Activated B cell treated with CpG ODN at 0.5 μM for 24 hours (primary cell): ENCODE results near the gene BRIP1. TPM values are rescaled to one million over a fixed set of nuclear protein-coding genes. Genes with fewer than 3 reads are reported as not detected.

Experiments used
- ATAC-seq: fragments of 200-7000 bp; cut with Tn5 transposase; one replicate; pipeline ENCODE4 v1.10.0; 2021; ENCODE audit warnings: low read depth, mild to moderate bottlenecking, moderate library complexity
- CTCF ChIA-PET: fragments of 350-600 bp; sonication (Branson Sonifier 250); formaldehyde crosslinking; loops from one replicate; lab custom pipeline; 2021; ENCODE audit warnings: antibody characterized with exemption; lab: Charles Lee
- POLR2A ChIA-PET: fragments of 350-600 bp; sonication (Branson Sonifier 250); formaldehyde crosslinking; loops from one replicate; lab custom pipeline; 2021; ENCODE audit warnings: antibody characterized with exemption; lab: Charles Lee
- DNase-seq: peaks from one replicate; pipeline ENCODE4 v3.0.0; 2022
- H3K27ac Mint-ChIP-seq: one replicate; pipeline ENCODE4 v1.8.0; 2020; ENCODE audit warnings: mixed read lengths
- H3K27me3 Mint-ChIP-seq: one replicate; pipeline ENCODE4 v1.8.0; 2021; ENCODE audit warnings: mixed read lengths
- H3K36me3 Mint-ChIP-seq: one replicate; pipeline ENCODE4 v1.8.0; 2021; ENCODE audit warnings: low read depth, mixed read lengths
- H3K4me1 Mint-ChIP-seq: one replicate; pipeline ENCODE4 v1.8.0; 2021; ENCODE audit warnings: mixed read lengths
- H3K4me3 Mint-ChIP-seq: one replicate; pipeline ENCODE4 v1.8.0; 2020; ENCODE audit warnings: mild to moderate bottlenecking, mixed read lengths
- H3K9me3 Mint-ChIP-seq: one replicate; pipeline ENCODE4 v1.8.0; 2020; ENCODE audit warnings: mixed read lengths
- CTCF ChIP-seq: fragments of 200-600 bp; IDR thresholded peaks from one replicate; pipeline ENCODE4 v1.8.0; 2022; ENCODE audit warnings: antibody characterized with exemption, mild to moderate bottlenecking
- intact Hi-C: fragments of 100-400 bp; cut with micrococcal nuclease; formaldehyde crosslinking; loops from one replicate; pipeline ENCODE4 v1.15.1; 2024
- total RNA-seq: library from RNA; stranded (reverse); gene quantifications from 2 replicates; pipeline ENCODE4 v1.2.3, GENCODE V29; 2022

The BRIP1 gene
- total RNA-seq, 1 donor from 2014 or later: 2.5 TPM

DNA sequence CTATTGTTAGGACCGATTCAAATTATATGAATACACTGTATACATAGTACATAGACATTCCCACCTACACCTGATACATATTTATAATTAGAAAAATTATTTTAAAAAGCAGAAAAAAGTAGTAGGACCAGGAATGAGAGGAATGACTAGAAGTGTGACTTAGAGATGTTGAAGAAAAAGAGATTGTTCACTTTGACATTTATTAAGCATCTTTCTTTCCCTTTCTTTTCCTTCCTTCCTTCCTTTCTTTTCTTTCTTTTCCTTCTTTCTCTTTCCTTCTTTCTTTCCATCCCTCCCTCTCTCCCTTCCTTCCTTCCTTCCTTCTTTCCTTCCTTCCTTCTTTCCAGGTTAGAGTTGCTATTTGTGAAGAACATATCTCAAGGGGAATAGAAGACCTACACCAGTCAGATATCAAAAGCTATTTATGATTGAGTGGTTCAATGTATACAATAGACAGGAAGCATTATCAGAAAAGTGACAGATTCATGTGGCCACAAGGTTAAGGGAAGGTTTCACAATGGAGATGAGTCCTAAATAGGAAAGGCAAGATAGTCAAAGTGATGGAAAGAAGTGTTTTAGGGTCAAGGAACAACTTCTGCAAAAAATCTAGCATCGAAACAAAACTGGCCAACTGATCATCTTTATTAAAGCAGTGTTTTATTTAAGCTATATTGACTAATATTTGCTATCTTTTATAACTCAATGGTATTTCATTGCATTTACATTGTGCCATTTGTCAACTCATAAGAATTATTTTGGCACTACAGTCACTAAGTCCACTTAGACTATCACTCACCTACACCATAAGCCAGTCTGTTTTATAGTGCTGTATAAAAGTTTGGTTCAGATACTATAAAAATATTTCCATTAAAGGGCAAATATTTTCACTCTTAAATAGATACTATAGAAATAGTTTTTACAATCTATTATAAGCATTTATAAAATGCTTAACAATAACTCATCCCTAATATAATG lies 218.2 kb downstream of the BRIP1 start:
- no peak overlapping the region for H3K27ac Mint-ChIP-seq
- ATAC-seq (no peak), DNase-seq (no peak)
- H3K4me1 Mint-ChIP-seq: no peaks in the 10 kb centered on the region
- no peak overlapping the region for H3K4me3 Mint-ChIP-seq
- peaks cover 5% of the 10 kb centered on the region for H3K9me3 Mint-ChIP-seq
- TF ChIP-seq CTCF: no peak
- no peaks in the 10 kb centered on the region for H3K27me3 Mint-ChIP-seq
- ChIA-PET POLR2A (no interaction called here), CTCF (interaction anchor here (0.6 to 0.8 kb wide), 2 partner anchors 192 to 255 kb away, joined by 3 read pairs; no protein-coding TSS in a partner anchor)
- intact Hi-C loops: no loop called here
- no peaks in the 10 kb centered on the region for H3K36me3 Mint-ChIP-seq

GRCh38 chr17:61642768-61643167 lies 220.6 kb downstream of the BRIP1 start:
- POLR2A ChIA-PET: no interaction called here
- CTCF ChIA-PET: interaction anchor here (1.0 kb wide), 1 partner anchor 194 kb away, joined by 4 read pairs; no protein-coding TSS in a partner anchor
- Mint-ChIP-seq H3K4me1 (peaks cover 2% of the 10 kb centered on the region), H3K9me3 (no peaks in the 10 kb centered on the region), H3K4me3 (no peak overlapping the region), H3K27ac (no peak overlapping the region), H3K36me3 (no peaks in the 10 kb centered on the region), H3K27me3 (peaks cover 2% of the 10 kb centered on the region)
- ATAC-seq (no peak), DNase-seq (no peak)
- intact Hi-C loops: no loop called here
- TF ChIP-seq CTCF: no peak

DNA sequence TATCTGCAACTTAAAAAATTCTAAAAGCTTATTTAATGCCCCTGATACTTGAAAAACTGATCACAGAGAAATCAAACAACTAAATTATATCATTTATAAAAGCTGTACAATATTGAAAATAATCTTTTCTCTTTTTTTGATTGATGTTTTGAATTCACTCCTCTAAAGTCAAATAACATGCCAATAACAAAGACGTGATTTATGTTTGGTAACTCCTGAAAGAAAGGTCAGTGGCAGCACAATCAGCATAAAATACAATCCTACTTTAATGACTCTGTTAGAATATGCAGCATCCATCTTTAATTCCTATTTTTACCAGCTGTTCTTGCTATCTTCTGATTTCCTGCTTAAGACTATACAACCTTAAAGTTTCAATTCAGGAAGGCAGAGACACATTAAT lies 221.6 kb downstream of the BRIP1 start:
- peaks cover 4% of the 10 kb centered on the region for H3K4me1 Mint-ChIP-seq
- ATAC-seq: no peak
- CTCF ChIA-PET: interaction anchor here (1.0 kb wide), 1 partner anchor 195 kb away, joined by 3 read pairs; no protein-coding TSS in a partner anchor
- peaks cover 4% of the 10 kb centered on the region for H3K27me3 Mint-ChIP-seq
- intact Hi-C loops: no loop called here
- no peak overlapping the region for H3K27ac Mint-ChIP-seq
- DNase-seq: no peak
- no peaks in the 10 kb centered on the region for H3K9me3 Mint-ChIP-seq
- POLR2A ChIA-PET: interaction anchor here (0.7 kb wide), 1 partner anchor 257 kb away, joined by 5 read pairs; no protein-coding TSS in a partner anchor
- no peak for TF ChIP-seq CTCF
- H3K36me3 Mint-ChIP-seq: no peaks in the 10 kb centered on the region
- H3K4me3 Mint-ChIP-seq: no peak overlapping the region

GRCh38 chr17:61641084-61641483 lies 222.2 kb downstream of the BRIP1 start:
- intact Hi-C loops: no loop called here
- ChIA-PET POLR2A (no interaction called here), CTCF (interaction anchor here (1.0 kb wide), 1 partner anchor 195 kb away, joined by 3 read pairs; no protein-coding TSS in a partner anchor)
- Mint-ChIP-seq H3K9me3 (no peaks in the 10 kb centered on the region), H3K27ac (no peak overlapping the region), H3K36me3 (no peaks in the 10 kb centered on the region), H3K4me1 (peaks cover 7% of the 10 kb centered on the region), H3K27me3 (peaks cover 5% of the 10 kb centered on the region), H3K4me3 (no peak overlapping the region)
- TF ChIP-seq CTCF: no peak
- DNase-seq: no peak
- ATAC-seq: no peak

GRCh38 chr17:61639818-61640217 lies 223.5 kb downstream of the BRIP1 start:
- Mint-ChIP-seq H3K9me3 (no peaks in the 10 kb centered on the region), H3K36me3 (no peaks in the 10 kb centered on the region), H3K4me1 (peaks cover 10% of the 10 kb centered on the region), H3K27me3 (peaks cover 11% of the 10 kb centered on the region), H3K27ac (no peak overlapping the region), H3K4me3 (no peak overlapping the region)
- DNase-seq (no peak), ATAC-seq (no peak)
- no peak for TF ChIP-seq CTCF
- CTCF ChIA-PET: no interaction called here
- intact Hi-C loops: loop anchor here (5.0 kb wide), 1 partner anchor 228 kb away; no protein-coding TSS in a partner anchor
- POLR2A ChIA-PET: no interaction called here
